HG02798 (cell line): ENCODE results near the gene CDR2L.
A peak's percentile ranks its signal among the peaks of the same experiment; 100 is the strongest.
"Not testable (repeated sequence)": the region's sequence is repeated elsewhere in the genome, so short reads cannot be mapped to it uniquely, and the experiment has no call there.

ENCODE experiments used
- ATAC-seq: cut with Tn5 transposase; IDR thresholded peaks from one replicate; pipeline ENCODE4 v1.9.1; 2021; ENCODE audit warnings: mild to moderate bottlenecking; ENCODE audit not compliant: unreplicated experiment, poor library complexity

Gene CDR2L

DNA sequence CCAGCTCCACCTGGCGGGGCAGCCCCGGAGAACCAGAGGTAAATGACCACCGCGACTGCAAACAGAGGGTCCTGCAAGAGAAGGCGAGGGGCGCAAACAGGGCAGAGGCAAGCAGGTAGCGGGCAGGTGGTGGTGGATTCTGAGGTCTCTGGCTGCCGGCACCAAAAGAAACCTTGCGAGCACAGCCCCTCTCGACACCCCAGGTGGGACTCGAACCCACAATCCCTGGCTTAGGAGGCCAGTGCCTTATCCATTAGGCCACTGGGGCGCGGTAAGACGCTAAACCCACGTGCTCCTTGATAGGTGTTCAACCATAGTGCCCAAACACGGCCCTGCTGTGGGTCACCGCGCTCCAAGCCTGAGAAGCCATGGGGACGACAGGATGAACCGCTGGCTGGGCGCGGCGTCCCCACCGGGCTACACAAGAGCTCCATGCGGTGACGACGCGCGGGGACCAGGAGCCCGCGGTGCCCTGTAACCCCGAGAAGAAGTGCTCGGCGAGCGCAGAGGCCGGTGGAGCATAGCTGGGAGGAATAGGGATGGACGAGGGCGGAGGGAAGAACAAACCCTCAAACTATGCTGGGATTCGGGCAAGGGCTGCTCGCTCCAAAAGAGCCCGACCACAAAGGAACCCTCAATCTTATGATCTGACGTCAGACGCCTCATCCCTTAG lies 46.9 kb downstream of the CDR2L start:
- peak; percentile 45 for ATAC-seq

DNA sequence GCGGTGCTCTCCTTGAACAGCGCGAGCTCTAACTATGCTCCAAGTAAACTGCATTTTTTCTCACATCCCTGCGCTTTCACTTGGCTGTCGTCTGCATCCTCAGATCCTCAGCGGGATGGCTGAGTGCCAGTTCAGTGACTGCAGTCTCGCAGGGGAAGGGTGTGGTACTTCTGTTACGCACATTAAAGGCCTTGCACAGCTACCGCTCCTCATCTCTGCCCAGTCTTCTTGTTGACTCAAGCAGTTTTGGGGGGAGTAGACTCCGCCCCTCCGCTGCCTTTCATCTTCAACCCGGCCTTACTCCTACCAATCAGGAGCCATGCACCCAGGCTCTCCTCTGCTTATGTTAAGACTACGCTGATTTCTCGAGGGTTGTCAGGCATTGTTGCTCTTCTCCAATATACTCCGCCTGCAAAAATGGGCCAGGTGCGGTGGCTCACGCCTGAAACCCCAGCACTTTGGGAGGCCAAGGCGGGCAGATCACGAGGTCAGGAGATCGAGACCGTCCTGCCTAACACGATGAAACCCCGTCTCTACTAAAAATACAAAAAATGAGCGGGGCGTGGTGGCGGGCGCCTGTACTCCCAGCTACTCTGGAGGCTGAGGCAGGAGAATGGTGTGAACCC lies 49.3 kb downstream of the CDR2L start:
- no peak for ATAC-seq

DNA sequence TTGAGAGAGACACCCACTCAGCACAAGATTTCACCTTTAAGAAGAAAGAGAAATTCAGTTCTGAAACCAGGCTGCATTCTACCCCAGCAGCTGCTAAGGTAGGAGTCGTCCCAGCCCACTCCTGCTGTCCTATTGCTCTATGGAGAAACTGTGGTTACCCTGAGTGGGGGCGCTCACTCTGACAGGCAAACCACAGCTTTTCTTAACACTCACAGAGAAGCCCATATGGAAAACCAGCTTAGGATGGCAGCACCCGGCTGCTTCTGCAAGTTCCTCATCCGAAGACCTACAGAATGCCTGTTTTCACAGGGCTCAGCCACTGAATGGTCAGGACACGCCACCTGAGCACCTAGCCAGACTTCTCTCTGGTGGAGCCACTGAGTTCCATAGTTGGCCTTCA lies 51.8 kb downstream of the CDR2L start:
- no peak for ATAC-seq

DNA sequence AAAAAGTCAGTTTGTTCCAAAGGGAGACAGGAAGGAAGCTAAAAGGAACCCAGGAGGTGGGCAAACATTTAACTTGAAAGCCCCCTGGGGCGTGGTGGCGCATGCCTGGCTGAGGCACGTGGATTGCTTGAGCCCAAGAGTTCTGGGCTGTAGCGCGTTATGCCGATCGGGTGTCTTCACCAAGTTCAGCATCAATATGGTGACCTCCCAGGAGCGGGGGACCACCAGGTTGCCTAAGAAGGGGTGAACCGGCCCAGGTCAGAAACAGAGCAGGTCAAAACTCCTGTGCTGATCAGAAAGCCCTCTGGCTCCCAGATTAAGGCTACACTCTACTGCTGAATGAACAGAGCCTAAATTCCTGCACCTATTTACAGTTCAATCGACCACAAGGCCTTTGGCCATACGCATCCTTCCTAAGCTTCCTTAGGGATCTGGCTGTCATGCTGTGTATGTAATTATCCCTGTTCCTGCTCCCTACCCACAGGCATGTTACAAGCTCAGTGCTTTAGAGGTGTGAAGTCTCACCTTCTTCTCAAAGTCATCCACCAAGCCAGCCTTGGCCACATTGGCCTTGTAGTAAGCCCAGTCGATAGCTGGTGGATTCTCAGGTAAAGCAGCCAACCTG lies 54.3 kb downstream of the CDR2L start:
- no peak for ATAC-seq

DNA sequence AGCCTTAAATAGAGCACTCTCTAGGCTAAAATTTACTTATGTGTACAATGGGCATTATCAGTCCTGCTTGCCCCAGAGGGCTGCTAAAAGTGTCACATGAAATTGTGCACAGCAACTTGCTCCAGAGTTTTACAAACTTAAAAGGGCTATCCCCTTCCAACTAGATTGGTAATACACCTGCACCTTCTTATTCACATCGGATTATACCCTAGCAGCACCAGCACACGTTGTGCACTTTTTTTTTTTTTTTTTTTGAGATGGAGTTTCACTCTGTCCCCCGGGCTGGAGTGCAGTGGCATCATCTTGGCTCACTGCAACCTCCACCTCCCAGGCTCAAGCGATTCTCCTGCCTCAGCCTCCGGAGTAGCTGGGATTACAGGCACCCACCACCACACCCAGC lies 56.4 kb downstream of the CDR2L start:
- ATAC-seq, result not testable (repeated sequence)

DNA sequence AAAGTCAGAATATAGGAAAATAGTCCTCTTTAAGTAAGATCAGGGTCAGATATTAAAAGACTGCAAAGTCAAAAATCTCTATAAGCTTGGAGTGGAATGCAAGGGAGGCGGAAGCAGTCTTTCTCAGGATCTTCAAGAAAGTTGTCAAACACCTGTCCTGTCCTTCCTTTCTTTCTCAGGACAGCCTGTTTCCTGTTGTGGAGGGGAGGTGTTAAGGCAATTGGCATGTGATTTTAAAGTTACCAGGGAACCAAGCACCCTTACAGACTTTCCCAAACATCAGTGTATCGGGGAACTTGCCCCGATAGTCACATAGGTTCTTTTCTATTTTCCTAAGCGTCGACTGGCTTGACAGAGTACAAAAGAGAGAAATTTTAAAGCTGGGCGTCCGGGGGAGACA lies 57.3 kb downstream of the CDR2L start:
- ATAC-seq, result no peak

DNA sequence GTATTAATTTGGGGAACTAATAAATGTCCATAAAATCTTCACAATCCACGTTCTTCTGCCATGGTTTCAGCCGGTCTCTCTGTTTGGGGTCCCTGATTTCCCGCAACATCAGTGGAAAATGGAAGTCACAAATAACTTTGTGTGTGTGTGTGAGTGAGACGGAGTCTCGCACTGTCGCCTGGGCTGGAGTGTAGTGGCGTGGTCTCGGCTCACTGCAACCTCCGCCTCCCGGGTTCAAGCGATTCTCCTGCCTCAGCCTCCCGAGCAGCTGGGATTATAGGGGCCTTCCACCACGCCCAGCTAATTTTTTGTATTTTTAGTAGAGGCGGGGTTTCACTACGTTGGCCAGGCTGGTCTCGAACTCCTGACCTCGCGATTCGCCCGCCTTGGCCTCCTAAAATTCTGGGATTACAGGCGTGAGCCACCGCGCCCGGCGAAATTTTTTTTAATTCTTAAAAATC lies 58.5 kb downstream of the CDR2L start:
- ATAC-seq, result not testable (repeated sequence)

DNA sequence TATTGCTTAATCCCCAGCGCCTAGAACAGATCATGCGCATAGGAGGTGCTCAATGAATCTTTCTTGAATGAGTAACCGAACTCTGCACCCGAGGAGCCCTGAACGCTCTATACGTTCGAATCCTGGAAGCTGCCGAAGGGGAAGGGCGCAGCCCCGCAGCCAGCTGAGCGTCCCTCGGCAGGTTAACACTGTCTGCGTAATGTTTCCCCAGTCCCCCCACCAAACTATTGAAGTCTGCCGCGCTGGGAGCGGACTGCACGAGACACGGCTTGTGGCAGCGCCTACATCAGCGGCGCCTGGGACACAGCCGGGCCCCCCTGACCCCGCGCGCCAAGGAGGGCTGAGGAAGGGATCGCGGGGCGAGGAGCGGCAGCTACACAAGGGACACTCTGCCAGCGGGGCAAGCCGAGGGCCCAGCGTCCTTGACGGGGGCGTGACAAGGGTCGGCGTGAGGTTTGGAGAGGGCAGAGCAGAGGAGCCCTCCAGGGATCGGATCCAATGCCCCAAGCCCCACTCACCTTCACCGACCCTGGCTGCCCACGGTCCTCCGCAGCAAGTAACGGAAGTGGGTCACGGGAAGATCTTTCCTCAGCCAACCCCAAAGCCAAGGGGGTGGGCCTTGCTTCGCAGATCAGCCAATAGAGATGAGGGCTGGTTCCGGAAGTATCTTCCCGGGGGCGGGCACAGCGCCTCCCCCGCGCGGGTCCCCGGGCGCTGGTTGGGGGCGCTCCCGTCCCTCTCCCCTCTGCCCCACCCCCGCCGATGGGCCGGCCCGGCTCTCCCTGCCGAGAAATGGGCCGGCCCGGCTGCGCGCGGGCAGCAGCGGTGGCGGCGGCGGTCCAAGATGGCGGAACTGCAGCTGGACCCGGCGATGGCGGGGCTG lies 59.2 kb downstream of the CDR2L start, which contains the start of the genes ATP5PD and KCTD2:
ATP5PD (minus strand) TSS at position 563 of the 883 bp plus-strand sequence. CDS start 4,319 bp downstream, outside the sequence.
KCTD2 (plus strand) TSS at position 819 of the 883 bp plus-strand sequence; CDS start at position 845, 26 bp downstream.
- peak; percentile 97 for ATAC-seq

DNA sequence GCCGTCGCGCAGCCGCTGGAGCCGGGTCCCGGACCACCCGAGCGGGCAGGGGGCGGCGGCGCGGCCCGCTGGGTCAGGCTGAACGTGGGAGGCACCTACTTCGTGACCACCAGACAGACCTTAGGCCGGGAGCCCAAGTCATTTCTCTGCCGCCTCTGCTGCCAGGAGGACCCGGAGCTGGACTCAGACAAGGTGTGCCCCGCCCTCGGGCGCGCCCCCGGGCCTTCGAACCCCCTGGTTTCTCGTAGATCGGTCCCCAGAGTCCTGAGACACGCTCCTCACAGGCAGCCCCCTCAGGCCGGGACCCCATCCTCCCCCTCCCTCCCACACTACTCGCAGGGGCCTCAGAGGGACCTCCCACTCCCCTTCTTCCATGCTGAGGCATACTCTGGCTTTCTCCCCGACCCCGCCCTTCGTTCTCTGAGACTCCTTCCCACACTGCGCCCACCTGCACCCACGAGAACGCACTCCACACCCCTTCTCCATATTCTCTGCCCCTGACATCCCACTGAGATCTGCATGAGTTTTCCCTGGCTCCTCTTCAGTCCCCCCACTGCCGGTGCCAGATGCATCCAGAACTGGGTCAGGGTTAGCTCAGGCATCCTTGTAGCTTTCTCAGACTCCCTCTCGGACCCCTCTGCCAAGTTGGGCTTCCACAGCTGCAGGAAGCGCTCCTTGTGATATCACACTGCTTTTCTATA lies 60.1 kb downstream of the CDR2L start:
- no peak for ATAC-seq

DNA sequence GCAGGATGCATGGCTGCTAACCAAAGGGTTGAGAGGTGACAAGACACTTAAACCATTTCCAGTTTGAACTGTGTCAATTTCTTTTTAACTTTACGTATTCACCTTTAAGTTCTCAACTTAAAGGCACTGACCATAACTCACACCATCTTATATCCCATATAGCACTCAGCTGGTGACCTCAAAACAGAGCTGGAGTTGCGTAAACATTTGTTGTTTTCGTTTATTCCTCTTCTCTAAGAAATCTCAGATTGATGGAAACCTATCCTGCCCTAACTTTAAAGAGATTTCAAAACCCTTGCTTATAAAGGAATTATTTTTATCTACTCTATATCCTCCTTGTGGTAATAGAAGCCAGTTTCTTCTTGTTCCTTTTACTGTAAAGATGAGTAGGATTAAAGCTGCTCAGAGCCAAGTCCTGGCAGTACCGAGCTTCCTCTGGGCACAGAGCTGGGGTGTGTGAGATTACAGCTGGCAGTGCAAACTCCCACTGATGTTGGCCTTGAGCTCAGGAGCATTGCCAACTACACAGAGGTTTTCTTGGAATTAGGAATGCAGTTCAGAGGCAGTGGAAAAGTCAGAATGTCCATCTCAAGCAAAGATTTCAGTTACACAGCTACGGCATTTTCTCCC lies 60.9 kb downstream of the CDR2L start:
- no peak for ATAC-seq

DNA sequence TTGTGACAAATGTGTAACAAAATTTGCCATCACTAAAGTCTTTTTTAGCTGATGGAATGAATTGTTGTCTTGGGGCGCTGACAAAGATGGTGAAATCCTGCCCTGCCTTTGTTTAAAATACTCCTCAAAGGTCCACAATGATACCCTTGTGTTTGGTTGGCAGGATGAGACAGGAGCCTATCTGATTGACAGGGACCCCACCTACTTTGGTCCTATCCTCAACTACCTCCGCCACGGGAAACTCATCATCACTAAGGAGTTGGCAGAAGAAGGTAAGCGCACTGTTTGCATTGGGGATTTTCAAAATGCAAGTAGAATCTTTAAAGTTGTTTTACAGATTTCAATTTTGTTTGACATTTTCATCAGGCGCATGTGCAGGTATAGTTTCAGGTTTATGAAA lies 61.6 kb downstream of the CDR2L start:
- ATAC-seq, result no peak

DNA sequence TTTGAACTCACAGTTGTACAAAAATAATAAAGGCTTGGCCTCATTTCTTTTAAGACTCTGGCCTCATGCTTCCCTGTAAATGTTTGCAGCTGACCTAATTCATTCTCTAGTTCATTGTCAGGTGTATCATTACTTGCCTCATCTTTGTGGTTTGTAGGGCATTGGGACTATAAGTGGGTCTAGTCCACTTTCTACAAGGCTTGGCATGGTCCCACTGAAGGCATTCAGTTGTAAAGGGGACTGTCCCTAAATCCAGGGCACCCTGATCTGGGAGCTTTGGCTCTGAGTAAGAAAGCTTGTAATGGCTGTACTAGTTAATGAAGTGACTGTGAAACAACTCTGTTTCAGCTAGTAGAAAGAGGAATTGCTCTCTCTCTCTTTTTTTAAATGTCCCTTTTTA lies 62.3 kb downstream of the CDR2L start:
- no peak for ATAC-seq

DNA sequence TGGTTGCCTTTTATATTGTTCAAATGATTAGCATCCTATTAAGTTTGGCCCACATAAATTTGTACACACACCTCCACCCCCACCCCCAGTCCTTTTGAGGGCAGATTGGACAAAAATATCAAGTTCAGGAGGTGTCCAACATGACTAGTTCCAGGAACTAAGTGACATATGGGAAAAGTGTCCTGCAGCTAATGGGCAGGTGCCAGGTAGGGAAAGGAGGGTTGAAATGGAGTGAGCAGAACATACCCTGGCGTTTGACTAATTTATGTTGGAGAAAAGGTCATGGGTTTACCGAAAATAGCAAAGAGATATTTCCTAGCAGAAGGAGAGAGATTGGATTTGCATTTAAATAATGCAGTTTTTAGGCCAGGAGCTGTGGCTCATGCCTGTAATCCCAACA lies 64.5 kb downstream of the CDR2L start:
- no peak for ATAC-seq
